Stomach (tissue), 4 donors: ENCODE results near the gene NCKAP5.

Experiments used
- CTCF ChIP-seq, 7 experiments: fragments of 450-650 bp in 4 of 7; fragments of 200-600 bp in 3 of 7; sonication (generic) in 3 of 7; IDR thresholded peaks; one replicate each; pipeline ENCODE4 v1.5.1; 2016 to 2019; ENCODE audit warnings: antibody characterized with exemption in 7 of 7, control low read depth in 2 of 7, mild to moderate bottlenecking in 1 of 7
- EP300 ChIP-seq: sonication (generic); formaldehyde crosslinking; IDR thresholded peaks from one replicate; pipeline ENCODE4 v1.6.1; 2017; ENCODE audit warnings: antibody characterized with exemption
- POLR2A ChIP-seq, 4 donors: fragments of 450-650 bp; IDR thresholded peaks; one replicate each; pipeline ENCODE4 v1.6.1; 2016; ENCODE audit warnings: antibody characterized with exemption in 4 of 4, control low read depth in 2 of 4, mild to moderate bottlenecking in 1 of 4, moderate library complexity in 1 of 4
- POLR2AphosphoS5 ChIP-seq, 3 donors: sonication (generic); formaldehyde crosslinking; IDR thresholded peaks; one replicate each; pipeline ENCODE4 v1.6.1; 2016; ENCODE audit warnings: antibody characterized with exemption in 3 of 3

GRCh38 chr2:133152801-133153200, 415.5 kb downstream of the NCKAP5 start:
- TF ChIP-seq CTCF (IDR thresholded peaks at IDR 0.05), result no peak
- TF ChIP-seq POLR2AphosphoS5 (IDR thresholded peaks at IDR 0.05), result no peak
- no peak for TF ChIP-seq POLR2A (IDR thresholded peaks at IDR 0.05)
- TF ChIP-seq EP300, result no peak
